ENCODE measurements around the gene SLC5A11.

SLC5A11 gene

GRCh38 chr16:24925163-24925562 is 79.4 kb downstream of the SLC5A11 start:
- no peak for DNase-seq

- DNase-seq, result no peak
Measured at GRCh38 chr16:24929409-24929808, 83.6 kb downstream of the SLC5A11 start.

GRCh38 chr16:24930440-24930839 is 84.7 kb downstream of the SLC5A11 start:
- DNase-seq, result no peak

GRCh38 chr16:24931091-24931490 is 85.3 kb downstream of the SLC5A11 start:
- DNase-seq, result no peak

GRCh38 chr16:24935336-24935735 is 89.6 kb downstream of the SLC5A11 start:
- no peak for DNase-seq

- no peak for DNase-seq
Measured at GRCh38 chr16:24936151-24936550, 90.4 kb downstream of the SLC5A11 start.

- no peak for DNase-seq
Measured at GRCh38 chr16:24939224-24939623, 93.5 kb downstream of the SLC5A11 start.

GRCh38 chr16:24939738-24940137 is 94.0 kb downstream of the SLC5A11 start:
- DNase-seq, result no peak

- no peak for DNase-seq
Measured at GRCh38 chr16:24943471-24943870, 97.7 kb downstream of the SLC5A11 start.

- DNase-seq, result no peak
Measured at GRCh38 chr16:24944206-24944605, 98.4 kb downstream of the SLC5A11 start.

- no peak for DNase-seq
Measured at GRCh38 chr16:24946155-24946554, 100.4 kb downstream of the SLC5A11 start.

GRCh38 chr16:24950275-24950674 is 104.5 kb downstream of the SLC5A11 start:
- no peak for DNase-seq

DNA sequence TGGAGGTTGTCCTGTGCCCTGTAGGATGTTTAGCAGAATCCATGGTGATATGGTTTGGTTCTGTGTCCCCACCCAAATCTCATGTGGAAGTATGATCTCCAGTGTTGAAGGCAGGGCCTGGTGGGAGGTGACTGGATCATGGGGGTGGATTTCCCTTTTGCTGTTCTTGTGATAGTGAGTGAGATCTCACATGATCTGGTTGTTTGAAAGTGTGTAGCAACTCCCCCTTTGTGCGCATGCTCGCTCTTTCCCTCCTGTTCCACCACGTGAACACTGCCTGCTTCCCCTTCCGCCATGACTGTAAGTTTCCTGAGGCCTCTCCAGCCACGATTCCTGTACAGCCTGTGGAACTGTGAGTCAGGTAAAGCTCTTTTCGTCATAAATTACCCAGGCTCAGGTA is 107.5 kb downstream of the SLC5A11 start:
- no peak for DNase-seq

- no peak for DNase-seq
Measured at GRCh38 chr16:24953721-24954120, 108.0 kb downstream of the SLC5A11 start.

DNA sequence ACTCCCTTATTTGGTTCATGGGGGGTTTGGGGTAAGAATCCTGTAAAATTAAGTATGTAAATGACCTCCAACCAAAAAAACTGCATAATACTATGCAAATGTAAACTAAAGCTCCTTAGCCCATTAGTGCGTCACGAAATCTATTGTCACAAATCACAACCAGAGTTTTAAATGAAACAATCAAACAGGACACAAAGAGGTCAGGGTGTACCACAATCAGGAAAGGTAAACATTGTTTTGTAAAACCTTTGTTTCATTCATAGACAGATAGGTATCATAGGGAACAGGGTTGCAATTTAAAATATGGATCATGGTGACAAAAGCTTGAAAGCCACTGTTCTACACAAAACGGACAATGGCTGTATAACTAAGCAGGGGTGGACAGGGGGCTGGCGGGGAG is 108.4 kb downstream of the SLC5A11 start:
- no peak for DNase-seq

DNA sequence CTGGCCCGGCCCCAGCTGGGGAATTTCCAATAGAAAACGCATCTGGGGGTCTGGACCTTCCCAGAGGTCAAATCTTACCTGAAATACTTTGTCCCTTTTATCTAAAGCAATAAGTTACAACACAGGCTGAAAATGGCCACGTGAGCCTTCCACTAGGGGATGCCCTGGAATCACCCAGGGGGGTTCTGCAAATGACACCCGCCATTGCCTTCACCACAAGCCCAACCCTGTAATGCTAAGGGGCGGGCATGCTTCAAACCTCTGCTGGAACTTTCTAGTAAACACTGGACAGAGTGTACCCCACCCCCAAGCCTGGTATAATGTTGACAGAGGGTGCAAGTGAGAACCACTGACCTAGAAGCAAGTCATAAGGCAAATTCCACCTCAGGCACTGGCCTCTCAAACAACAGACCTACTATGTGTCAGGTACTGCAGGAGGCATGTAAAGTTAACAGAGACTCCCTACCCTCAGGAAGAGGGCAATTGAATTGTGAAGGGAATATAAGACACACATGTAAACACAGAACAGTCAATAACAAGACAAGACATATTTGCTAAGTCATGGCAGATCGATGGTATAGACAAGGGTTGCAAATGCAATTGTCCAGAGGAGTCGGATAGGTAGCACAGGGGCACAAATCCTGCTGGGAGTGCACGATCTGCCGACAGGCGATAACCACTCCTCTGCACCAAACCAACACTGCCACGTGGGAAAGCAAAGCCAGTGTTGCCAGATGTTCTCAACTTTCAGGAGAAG is 110.4 kb downstream of the SLC5A11 start:
- no peak for DNase-seq

- no peak for DNase-seq
Measured at GRCh38 chr16:24957887-24958286, 112.1 kb downstream of the SLC5A11 start.

Measured in NCI-H748 treated with DMSO at 0.1 percent for 48 hours (cell line).